Choroid plexus epithelial cell (primary cell): Measurements from ENCODE around the gene PHETA1.
A peak's percentile ranks its signal among the peaks of the same experiment; 100 is the strongest.

Experiments
- DNase-seq: peaks from one replicate; pipeline ENCODE4 v3.0.0-alpha.2; 2010; ENCODE audit warnings: low read depth
- H3K4me3 ChIP-seq: 2 replicates; pipeline ENCODE4 v1.5.1; 2011; ENCODE audit warnings: low read depth, mild to moderate bottlenecking, control low read depth, low read length, moderate library complexity
- TF ChIP-seq, protein P1 (sequence below): conservative IDR thresholded peaks from 2 replicates; pipeline ENCODE4 v1.5.1; 2011; ENCODE audit warnings: low read depth, mild to moderate bottlenecking, control low read depth, inconsistent platforms, low read length, moderate library complexity

PHETA1 gene

DNA sequence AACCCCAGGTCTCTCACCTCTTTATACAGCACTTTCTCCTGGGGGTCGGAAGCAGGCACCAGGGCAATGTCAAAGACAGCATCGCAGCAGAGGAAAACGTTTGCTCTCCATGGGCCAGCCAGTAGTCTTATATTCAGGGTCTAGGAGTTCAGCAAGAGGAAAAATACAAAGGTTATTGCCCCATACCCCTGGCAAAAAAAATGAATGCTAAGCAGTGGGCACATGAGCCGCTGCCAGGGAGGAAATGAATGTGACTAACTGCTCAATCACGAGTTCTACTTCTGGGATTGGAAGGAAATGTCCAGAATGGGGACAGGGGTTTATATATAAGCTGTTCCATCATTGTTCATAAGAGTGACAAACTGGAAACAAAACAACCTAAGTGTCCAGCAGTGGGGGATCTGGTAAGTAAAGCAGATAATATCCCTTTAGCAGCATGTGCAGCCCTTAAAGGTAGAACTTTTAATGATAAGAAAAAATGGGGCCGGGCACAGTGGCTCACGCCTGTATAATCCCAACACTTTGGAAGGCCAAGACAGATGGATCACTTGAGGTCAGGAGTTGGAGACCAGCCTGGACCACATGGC is 53.8 kb downstream of the PHETA1 start:
- DNase-seq = no peak
- H3K4me3 ChIP-seq = no peak overlapping the region
- TF ChIP-seq, protein P1, sequence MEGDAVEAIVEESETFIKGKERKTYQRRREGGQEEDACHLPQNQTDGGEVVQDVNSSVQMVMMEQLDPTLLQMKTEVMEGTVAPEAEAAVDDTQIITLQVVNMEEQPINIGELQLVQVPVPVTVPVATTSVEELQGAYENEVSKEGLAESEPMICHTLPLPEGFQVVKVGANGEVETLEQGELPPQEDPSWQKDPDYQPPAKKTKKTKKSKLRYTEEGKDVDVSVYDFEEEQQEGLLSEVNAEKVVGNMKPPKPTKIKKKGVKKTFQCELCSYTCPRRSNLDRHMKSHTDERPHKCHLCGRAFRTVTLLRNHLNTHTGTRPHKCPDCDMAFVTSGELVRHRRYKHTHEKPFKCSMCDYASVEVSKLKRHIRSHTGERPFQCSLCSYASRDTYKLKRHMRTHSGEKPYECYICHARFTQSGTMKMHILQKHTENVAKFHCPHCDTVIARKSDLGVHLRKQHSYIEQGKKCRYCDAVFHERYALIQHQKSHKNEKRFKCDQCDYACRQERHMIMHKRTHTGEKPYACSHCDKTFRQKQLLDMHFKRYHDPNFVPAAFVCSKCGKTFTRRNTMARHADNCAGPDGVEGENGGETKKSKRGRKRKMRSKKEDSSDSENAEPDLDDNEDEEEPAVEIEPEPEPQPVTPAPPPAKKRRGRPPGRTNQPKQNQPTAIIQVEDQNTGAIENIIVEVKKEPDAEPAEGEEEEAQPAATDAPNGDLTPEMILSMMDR = no peak

DNA sequence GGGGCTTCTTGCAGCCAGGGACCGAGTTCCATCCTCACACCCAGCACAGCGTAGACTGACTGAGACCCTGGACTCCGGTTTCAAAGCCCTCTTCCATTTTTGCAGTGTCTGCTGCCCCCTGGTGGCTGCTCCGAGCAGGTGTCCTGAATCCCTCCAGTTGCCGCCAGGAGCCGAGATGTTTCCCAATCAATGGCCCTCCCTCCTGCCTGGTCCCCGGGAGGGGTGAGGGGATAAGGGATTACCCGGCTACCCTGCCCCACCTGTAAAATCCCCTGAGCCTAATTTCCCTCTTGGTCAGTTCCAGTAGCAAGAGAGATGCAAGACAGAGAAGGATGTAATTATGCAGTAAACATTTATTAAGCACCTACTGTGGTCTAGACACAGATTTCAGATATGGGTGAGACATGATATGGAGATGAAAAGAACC is 55.0 kb downstream of the PHETA1 start:
- H3K4me3 ChIP-seq = no peak overlapping the region
- peak; percentile 78 for DNase-seq
- TF ChIP-seq, protein P1 = peak; percentile 96

DNA sequence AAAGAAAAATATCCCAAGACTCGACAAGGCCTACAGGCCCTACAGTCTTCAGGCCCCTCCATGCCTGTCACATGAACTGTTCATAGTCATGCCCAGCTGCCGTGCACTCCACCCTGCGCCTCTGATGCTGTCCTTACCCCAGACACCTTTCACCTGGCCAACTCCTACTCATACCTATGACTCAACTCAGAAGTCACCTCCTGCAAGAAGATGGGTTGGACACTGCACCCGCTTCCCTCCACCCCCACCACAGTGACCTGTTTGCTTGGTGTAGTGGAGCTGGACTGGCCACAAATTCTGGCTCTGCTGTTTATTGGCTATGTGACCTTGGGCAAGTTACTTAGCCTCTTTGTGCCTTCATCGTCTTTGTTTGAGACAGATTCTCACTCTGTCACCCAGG is 56.2 kb downstream of the PHETA1 start:
- TF ChIP-seq, protein P1 = no peak
- H3K4me3 ChIP-seq = no peak overlapping the region
- DNase-seq = no peak

DNA sequence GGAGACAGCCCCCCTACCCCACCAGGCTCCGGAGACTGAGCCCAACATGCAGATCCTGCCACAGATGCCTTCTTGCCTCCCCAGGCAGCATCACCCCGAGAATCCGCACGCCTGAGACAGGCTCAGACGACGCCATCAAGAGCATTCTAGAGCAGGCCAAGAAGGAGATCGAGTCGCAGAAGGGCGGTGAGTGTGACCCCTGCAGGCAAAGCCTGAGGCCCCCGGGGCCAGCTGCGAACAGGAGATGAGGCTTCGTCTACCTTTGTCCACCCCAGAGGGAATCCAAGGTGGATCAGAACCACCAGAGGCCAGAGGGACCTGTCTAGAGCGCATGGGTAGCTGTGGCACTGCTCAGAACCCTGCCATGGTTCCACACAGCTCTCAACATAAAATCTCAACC is 56.9 kb downstream of the PHETA1 start:
- TF ChIP-seq, protein P1 = no peak
- DNase-seq = no peak
- no peak overlapping the region for H3K4me3 ChIP-seq

DNA sequence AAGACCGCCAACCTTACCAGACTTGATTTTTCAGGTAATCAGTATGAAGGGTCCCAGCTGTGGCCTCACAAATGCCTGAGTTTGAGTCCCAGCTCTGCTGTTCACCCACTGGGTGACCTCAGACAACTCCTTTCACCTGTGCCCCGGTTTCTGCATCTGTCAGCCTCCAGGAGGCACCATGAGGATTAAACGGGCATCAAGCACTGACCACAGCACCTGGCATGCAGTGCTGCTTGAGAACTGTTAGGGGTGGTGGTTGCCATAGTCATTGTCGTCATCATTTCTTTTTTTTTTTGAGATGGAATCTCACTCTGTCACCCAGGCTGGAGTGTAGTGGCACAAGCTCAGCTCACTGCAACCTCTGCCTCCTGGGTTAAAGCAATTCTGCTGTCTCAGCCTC is 57.9 kb downstream of the PHETA1 start:
- DNase-seq = no peak
- no peak overlapping the region for H3K4me3 ChIP-seq
- TF ChIP-seq, protein P1 = no peak
